Esophagus muscularis mucosa (tissue), 4 donors: Measurements from ENCODE around the gene SLC6A3.

ENCODE experiments used
- CTCF ChIP-seq, 3 experiments: fragments of 200-600 bp in 2 of 3; fragments of 450-650 bp in 1 of 3; sonication (generic) in 2 of 3; IDR thresholded peaks; one replicate each; pipeline ENCODE4 v1.5.1; 2017 to 2019; ENCODE audit warnings: antibody characterized with exemption in 3 of 3, mild to moderate bottlenecking in 2 of 3, moderate library complexity in 1 of 3
- EP300 ChIP-seq: sonication (generic); formaldehyde crosslinking; IDR thresholded peaks from one replicate; pipeline ENCODE4 v1.6.1; 2017; ENCODE audit warnings: antibody characterized with exemption
- POLR2A ChIP-seq: fragments of 450-650 bp; IDR thresholded peaks from one replicate; pipeline ENCODE4 v1.6.1; 2017; ENCODE audit warnings: antibody characterized with exemption, moderate library complexity, mild to moderate bottlenecking, low read depth
- POLR2AphosphoS5 ChIP-seq, 2 donors: sonication (generic); formaldehyde crosslinking; IDR thresholded peaks; one replicate each; pipeline ENCODE4 v1.6.1; 2017; ENCODE audit warnings: antibody characterized with exemption in 2 of 2

GRCh38 chr5:1474866-1475543, 29.8 kb upstream of the SLC6A3 start:
- TF ChIP-seq EP300 = no peak
- no peak for TF ChIP-seq CTCF (IDR thresholded peaks at IDR 0.05)
- no peak for TF ChIP-seq POLR2A
- no peak for TF ChIP-seq POLR2AphosphoS5 (IDR thresholded peaks at IDR 0.05)
